ENCODE results near the gene SFTPA2.

Gene SFTPA2

GRCh38 chr10:79593377-79593776 is 33.2 kb upstream of the SFTPA2 start:
- Histone ChIP-seq H3K79me2 (ENCODE audit: low read length) (no peaks in the 10 kb centered on the region), H3K36me3 (replicated peaks; ENCODE audit: low read depth, low read length) (no peaks in the 10 kb centered on the region), H4K20me1 (ENCODE audit: insufficient read depth, low read length) (no peaks in the 10 kb centered on the region), H3K27ac (ENCODE audit: low read length) (no peak overlapping the region), H3K9ac (ENCODE audit: low read length) (no peak overlapping the region), H3K4me1 (ENCODE audit: low read length) (no peaks in the 10 kb centered on the region), H3K4me3 (ENCODE audit: low read length) (no peak overlapping the region), H3K27me3 (ENCODE audit: low read depth, low read length) (peaks cover 3% of the 10 kb centered on the region; the same call in 1 of the 2 replicates), H3K9me3 (ENCODE audit: insufficient read depth, low read length) (peaks cover 4% of the 10 kb centered on the region; the same call in 1 of the 2 replicates), H2AFZ (ENCODE audit: low read depth, low read length) (no peak overlapping the region), H3K4me2 (ENCODE audit: low read length) (no peak overlapping the region)
- no peak for TF ChIP-seq EZH2phosphoT487 (IDR thresholded peaks at IDR 0.05; ENCODE audit: low read depth)
- no peak for TF ChIP-seq CTCF (IDR thresholded peaks at IDR 0.05; ENCODE audit: low read depth, low read length)

- Histone ChIP-seq H3K27me3 (ENCODE audit: low read depth, low read length) (peaks cover 3% of the 10 kb centered on the region; the same call in 1 of the 2 replicates), H2AFZ (ENCODE audit: low read depth, low read length) (no peak overlapping the region), H3K4me3 (ENCODE audit: low read length) (no peak overlapping the region), H3K36me3 (replicated peaks; ENCODE audit: low read depth, low read length) (no peaks in the 10 kb centered on the region), H4K20me1 (ENCODE audit: insufficient read depth, low read length) (no peaks in the 10 kb centered on the region), H3K4me2 (ENCODE audit: low read length) (no peak overlapping the region), H3K79me2 (ENCODE audit: low read length) (no peaks in the 10 kb centered on the region), H3K9ac (ENCODE audit: low read length) (no peak overlapping the region), H3K9me3 (ENCODE audit: insufficient read depth, low read length) (no peaks in the 10 kb centered on the region), H3K4me1 (ENCODE audit: low read length) (no peaks in the 10 kb centered on the region), H3K27ac (ENCODE audit: low read length) (no peak overlapping the region)
- TF ChIP-seq EZH2phosphoT487 (IDR thresholded peaks at IDR 0.05; ENCODE audit: low read depth) (no peak), CTCF (IDR thresholded peaks at IDR 0.05; ENCODE audit: low read depth, low read length) (no peak)
These were observed 28.6 kb upstream of the SFTPA2 start for GRCh38 chr10:79588800-79589199.

GRCh38 chr10:79586933-79587332 is 26.7 kb upstream of the SFTPA2 start:
- TF ChIP-seq EZH2phosphoT487 (IDR thresholded peaks at IDR 0.05; ENCODE audit: low read depth): no peak
- no peak for TF ChIP-seq CTCF (IDR thresholded peaks at IDR 0.05; ENCODE audit: low read depth, low read length)
- H3K27me3 ChIP-seq (ENCODE audit: low read depth, low read length): peaks cover 3% of the 10 kb centered on the region; the same call in 1 of the 2 replicates
- no peaks in the 10 kb centered on the region for H3K9me3 ChIP-seq (ENCODE audit: insufficient read depth, low read length)
- no peaks in the 10 kb centered on the region for H3K4me1 ChIP-seq (ENCODE audit: low read length)
- H3K4me3 ChIP-seq (ENCODE audit: low read length): no peak overlapping the region
- no peak overlapping the region for H2AFZ ChIP-seq (ENCODE audit: low read depth, low read length)
- H3K36me3 ChIP-seq (replicated peaks; ENCODE audit: low read depth, low read length): no peaks in the 10 kb centered on the region
- no peak overlapping the region for H3K27ac ChIP-seq (ENCODE audit: low read length)
- no peaks in the 10 kb centered on the region for H3K79me2 ChIP-seq (ENCODE audit: low read length)
- no peak overlapping the region for H3K9ac ChIP-seq (ENCODE audit: low read length)
- H3K4me2 ChIP-seq (ENCODE audit: low read length): no peak overlapping the region
- no peaks in the 10 kb centered on the region for H4K20me1 ChIP-seq (ENCODE audit: insufficient read depth, low read length)

GRCh38 chr10:79585870-79586527 is 25.8 kb upstream of the SFTPA2 start:
- no peak overlapping the region for H3K9ac ChIP-seq (ENCODE audit: low read length)
- no peaks in the 10 kb centered on the region for H3K79me2 ChIP-seq (ENCODE audit: low read length)
- H3K27me3 ChIP-seq (ENCODE audit: low read depth, low read length): peaks cover 3% of the 10 kb centered on the region; the same call in 1 of the 2 replicates
- no peaks in the 10 kb centered on the region for H3K36me3 ChIP-seq (replicated peaks; ENCODE audit: low read depth, low read length)
- H2AFZ ChIP-seq (ENCODE audit: low read depth, low read length): no peak overlapping the region
- H3K4me3 ChIP-seq (ENCODE audit: low read length): no peak overlapping the region
- no peak overlapping the region for H3K27ac ChIP-seq (ENCODE audit: low read length)
- H3K9me3 ChIP-seq (ENCODE audit: insufficient read depth, low read length): no peaks in the 10 kb centered on the region
- no peak overlapping the region for H3K4me2 ChIP-seq (ENCODE audit: low read length)
- H4K20me1 ChIP-seq (ENCODE audit: insufficient read depth, low read length): no peaks in the 10 kb centered on the region
- TF ChIP-seq CTCF (IDR thresholded peaks at IDR 0.05; ENCODE audit: low read depth, low read length): no peak
- no peak for TF ChIP-seq EZH2phosphoT487 (IDR thresholded peaks at IDR 0.05; ENCODE audit: low read depth)
- no peaks in the 10 kb centered on the region for H3K4me1 ChIP-seq (ENCODE audit: low read length)

All from OCI-LY3 (cell line).